Glomerular visceral epithelial cell (primary cell): ENCODE data around the gene ZNF414.

Experiments used
- DNase-seq: peaks from one replicate; pipeline ENCODE4 v3.0.0-alpha.2; 2016; ENCODE audit errors: extremely low spot score

ZNF414 gene

DNA sequence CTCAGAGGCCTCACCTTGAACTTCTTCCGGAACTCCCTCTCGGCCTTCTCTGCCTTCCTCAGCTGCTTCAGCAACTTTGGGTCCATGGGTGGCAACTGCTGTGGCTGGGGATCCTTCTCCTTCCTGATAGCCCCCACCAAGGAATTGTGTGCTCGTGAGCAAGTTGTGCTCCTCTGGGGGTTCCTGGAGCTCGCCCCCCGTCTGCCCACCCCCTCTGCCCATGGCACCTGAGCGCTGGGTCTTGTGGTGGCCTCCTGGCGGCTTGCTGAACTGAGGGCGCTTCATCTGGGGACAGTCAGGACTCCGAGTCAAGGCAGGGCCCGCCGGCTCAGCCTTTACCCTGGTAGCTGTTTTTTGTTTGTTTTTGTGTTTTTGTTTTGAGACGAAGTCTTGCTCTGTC is 23.1 kb downstream of the ZNF414 start:
- DNase-seq, result no peak

DNA sequence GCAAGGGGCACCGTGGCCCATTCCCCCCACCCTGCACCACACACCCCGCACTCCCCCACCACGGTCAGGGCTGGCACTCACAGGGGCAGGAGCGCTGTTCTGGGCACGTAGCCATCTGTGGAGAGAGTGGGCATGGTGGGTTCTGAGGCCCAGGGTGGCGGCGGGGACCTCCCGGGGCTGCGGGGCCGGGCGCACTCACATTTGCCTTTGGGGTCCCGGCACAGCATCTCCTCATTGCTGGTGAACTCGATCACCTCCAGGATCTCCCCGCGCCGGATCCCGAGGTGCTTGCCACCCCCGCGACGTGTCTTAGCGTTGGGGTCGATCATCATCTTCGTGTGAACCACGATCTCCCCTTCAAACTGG is 23.6 kb downstream of the ZNF414 start:
- no peak for DNase-seq

DNA sequence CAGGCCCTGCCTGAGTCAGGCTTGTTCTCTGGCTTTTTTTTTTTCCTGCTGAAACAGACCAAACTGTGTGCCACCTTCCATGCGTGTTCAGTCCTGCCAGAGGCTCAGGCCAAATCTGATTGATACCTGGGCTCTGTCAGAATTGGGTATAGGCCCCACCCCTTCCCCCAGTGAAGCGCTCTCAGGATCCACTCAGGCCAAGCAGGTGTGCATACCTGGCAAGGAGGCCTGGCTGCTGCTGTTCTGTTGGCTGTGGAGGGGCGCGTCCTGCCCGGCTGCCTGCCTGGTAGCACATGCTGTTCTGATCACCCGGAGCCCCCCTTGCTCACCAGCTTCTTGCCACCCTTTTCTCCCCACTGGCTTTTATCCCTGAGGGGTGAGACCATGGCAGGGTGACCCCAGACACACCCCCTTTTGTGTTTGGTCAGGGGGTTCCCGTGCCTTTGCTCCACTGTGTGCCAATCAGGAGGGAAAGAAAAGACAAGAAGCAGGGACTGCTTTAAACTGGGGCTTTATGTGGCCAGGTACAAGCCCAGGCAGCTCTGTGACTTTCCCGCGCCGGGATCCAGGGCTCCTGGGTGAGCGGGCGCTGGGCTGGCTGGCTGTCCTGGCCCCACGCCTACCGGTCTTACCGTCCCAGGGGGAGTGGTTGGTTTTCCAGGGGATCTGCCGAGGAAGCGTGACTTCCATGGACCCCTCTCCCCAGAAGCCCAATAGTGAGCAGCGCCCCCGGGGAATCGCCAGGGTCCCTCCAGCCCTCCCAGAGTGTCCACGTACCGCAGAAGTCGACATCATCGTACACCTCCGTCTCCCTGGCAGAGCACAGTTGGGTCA is 24.2 kb downstream of the ZNF414 start:
- DNase-seq, result no peak

DNA sequence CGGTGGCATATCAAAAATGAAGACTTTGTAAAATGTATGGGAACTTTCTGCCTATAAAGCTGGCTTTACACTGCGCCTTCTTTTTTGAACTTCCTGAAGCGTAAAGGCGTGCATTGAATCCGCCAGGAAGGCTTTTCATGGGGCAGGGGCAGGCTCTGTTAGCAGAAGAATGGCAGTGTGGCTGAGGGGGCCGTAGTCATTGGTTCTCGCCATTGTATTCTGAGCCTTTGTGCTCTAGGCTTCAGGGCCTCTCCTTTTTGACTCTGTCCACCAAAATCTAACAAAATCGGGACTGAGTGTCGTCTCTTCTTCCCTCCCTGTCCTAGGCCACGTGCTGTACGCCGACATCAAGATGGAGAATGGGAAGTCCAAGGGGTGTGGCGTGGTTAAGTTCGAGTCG is 25.6 kb downstream of the ZNF414 start:
- DNase-seq, result no peak

DNA sequence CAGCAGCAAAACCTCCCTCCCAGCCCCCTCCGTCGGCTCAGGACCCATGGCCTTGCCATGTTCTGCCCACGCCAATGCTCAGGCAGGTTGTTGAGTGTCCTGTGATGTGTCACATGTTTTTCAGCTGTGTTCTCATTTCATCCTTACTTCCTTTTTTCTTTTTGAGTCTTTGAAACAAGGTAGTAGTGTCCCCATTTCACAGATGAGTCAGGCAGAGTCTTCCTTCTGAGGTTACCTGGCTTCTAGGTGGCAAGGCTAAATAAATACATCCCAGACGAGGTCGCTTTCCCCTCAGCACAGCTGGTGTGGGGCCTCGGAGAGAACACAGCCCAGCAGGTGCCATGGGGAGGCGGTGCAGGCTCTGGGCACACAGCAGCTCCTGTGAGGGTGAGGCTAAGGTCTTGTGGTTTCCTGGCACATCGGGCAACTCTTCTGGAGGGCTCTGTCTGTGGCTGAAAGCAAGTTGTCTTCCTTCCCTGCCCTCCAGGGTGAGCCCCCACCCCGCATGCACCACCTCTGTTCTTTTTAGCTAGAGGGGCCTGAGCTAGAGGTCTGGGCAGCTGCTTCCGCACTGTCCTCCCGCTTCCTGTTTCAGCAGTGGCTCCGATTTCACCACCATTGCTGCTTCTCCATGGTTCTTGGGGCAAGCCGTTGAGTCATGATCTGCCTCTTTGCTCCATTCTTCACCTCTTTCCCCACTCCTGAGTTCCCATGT is 26.7 kb downstream of the ZNF414 start:
- no peak for DNase-seq

DNA sequence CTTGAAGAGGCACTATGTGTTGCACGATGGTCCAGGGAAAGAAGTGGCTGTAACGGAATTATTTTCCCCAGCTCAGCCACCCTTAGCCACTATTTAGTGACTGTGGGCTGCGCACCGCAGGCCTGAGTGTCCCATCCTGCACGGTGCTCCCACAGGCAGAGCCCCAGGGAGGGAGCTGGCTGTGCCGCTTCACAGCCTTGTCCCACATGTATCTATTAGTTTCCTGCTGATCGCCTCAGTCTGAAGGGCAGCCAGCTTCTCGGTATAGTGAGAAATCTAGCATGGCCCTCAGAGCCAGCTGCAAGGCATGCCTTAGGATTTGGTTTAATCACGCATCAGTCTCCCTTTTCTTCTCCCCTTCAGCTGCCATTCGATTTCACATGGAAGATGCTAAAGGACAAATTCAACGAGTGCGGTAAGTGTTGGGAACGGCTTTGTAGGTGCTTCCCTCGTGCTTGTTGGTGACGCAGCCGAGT is 27.3 kb downstream of the ZNF414 start:
- DNase-seq, result no peak

DNA sequence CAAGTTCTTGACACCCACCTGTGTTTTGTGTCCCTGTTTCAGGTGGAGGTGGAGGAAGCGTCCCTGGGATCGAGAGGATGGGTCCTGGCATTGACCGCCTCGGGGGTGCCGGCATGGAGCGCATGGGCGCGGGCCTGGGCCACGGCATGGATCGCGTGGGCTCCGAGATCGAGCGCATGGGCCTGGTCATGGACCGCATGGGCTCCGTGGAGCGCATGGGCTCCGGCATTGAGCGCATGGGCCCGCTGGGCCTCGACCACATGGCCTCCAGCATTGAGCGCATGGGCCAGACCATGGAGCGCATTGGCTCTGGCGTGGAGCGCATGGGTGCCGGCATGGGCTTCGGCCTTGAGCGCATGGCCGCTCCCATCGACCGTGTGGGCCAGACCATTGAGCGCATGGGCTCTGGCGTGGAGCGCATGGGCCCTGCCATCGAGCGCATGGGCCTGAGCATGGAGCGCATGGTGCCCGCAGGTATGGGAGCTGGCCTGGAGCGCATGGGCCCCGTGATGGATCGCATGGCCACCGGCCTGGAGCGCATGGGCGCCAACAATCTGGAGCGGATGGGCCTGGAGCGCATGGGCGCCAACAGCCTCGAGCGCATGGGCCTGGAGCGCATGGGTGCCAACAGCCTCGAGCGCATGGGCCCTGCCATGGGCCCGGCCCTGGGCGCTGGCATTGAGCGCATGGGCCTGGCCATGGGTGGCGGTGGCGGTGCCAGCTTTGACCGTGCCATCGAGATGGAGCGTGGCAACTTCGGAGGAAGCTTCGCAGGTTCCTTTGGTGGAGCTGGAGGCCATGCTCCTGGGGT is 28.2 kb downstream of the ZNF414 start:
- no peak for DNase-seq

DNA sequence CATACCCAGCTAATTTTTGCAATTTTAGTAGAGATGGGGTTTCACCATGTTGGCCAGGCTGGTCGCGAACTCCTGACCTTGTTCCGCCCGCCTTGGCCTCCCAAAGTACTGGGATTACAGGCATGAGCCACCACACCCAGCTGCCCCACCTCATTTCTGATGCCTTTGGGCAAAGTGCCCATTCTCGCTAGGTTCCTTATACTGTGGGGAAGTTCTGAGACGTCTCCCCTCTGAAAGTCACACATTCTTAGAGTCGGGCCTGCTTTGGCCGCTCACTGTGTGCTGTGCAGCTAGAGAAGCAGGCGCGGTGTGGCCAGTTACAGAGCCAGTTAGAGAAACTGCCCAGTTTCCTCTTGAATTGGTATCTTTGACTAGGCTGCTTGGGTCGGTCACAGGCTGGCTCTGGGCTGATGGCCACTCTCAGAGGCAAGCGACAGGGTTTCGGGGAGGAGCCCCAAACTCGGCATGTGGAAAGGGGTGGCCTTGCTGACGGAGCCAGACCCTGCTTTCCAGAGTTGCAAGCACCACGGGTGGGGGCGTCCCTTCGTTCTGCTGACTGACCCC is 29.6 kb downstream of the ZNF414 start:
- no peak for DNase-seq

DNA sequence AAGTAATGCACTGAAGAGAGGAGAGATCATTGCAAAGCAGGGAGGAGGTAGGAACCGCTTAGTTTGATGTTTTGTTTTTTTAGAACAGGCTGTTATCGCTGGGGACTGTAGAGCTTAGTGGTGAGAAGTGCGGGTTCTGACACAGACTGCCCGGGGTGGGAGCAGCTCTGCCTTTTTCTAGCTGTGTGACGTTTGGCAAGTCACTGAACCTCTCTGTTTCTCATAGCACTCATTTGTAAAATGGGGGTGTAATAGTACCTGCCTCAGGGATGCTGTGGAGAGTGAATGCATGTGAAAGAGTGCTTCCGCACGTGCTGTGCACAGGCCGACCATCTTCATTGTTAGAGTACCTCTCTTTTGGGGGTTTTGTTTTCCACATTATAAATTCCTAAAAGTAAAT is 30.8 kb downstream of the ZNF414 start:
- no peak for DNase-seq

DNA sequence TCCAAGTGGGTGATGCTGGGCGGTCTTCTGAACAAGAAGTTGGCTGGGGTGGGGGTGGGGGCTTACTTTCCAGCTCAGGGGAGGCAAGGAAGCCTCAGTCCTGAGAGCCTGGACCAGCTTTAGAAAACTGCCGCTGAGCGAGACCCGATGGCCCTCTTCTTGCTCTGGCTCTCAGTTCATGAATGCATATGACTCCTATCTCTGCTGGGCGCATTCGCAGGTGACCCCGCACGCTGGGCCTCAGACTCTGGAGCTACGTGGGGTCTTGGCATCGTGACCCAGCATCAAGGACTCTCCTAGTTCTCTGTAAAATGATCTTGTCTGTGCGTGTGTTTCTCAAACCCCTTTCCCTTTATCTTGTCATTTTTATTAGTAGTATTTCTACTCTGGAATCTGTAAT is 31.3 kb downstream of the ZNF414 start:
- no peak for DNase-seq

DNA sequence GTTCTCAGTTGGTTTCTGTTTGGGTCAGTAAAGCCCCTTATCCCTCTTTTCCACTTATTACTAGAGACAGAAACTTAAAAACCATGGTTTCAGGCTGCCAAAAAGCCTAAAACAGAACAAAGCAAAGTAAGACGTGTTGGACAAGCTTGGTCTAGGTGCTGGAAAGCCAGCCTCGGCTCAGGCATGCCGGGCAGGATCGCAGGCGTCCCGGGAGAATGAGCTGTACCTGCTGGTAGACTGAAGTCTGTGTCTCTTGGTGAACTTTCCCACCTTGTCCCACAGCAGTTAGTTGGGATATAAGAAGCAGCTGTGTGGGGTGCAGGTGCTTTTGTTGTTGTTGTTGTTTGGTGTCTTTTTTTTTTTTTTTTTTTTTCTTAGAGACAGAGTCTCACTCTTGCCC is 32.4 kb downstream of the ZNF414 start:
- no peak for DNase-seq

DNA sequence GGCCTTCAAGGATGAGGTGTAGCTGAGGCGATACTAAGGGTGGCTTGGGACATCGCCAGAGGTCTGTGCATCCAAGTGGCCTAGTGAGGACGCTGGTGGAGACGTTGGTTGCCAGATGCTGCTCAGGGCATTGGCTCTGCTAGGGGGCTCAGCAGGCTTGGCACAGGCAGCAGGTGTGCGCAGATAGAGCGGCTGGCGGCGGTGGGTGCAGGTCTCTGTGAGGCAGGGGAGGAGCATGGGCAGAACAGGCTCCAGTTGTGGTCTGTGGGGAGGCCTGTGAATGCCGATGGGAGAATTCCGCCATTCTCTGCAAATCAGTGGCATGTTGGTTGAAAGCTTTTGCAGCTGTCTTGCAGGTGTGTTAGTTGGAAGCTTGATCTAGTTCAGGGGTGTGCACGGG is 32.8 kb downstream of the ZNF414 start:
- no peak for DNase-seq

DNA sequence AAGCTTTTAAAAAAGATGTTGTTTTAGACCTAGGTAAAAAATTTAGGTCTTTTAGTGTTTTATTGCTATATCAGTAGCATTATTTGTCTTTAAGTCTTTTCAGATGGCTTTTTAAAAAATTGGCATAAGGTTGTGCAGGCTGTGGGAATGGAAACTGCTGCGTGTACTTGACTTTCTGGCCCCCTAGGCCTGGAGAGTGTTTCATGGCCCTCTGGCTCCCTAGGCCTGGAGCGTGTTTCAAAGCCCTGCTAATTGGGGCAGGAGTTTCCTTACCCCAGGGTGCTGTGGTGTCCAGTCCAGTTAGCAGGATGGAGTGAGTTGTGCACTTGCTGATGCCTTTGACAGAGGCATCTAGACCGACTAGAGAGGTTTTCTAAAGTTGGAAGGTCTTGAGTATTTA is 35.4 kb downstream of the ZNF414 start:
- no peak for DNase-seq

DNA sequence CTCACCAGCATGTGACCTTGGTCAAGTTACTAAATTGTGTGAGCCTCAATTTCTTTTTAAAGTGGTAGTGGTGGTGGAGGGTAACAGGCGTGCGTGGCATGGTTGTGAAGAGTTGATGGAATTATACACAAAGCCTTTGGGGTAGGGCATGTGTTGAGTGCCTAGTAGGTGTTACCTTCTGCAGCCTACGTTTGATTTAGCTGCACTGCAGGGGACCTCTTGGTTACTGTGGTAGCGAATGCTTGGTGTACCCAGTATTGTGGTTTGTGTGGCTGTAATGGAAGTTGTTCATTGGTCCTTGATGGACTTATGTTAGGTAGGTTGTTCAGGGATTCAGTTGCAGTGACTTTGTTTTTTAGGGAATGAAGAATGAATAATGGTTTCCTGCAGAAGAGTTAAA is 36.1 kb downstream of the ZNF414 start:
- no peak for DNase-seq

DNA sequence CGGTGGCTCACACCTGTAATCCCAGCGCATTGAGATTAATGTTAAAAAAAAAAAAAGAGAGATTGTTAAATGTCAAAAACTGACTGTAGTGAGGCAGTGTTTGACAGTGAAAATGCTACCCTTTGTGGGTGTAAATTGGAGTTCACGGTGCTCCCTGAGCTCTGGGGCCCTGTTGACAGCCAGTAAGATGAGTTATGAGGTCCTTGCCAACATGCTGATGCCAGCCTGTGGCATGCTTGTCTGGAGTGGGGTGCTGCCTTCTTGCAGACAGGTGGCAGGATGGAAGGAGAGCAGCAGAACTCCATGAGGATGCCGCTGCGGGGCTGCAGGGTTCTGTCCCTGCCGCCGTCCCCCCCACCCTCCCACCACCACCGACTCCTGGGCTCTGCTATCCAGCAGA is 37.4 kb downstream of the ZNF414 start:
- no peak for DNase-seq

DNA sequence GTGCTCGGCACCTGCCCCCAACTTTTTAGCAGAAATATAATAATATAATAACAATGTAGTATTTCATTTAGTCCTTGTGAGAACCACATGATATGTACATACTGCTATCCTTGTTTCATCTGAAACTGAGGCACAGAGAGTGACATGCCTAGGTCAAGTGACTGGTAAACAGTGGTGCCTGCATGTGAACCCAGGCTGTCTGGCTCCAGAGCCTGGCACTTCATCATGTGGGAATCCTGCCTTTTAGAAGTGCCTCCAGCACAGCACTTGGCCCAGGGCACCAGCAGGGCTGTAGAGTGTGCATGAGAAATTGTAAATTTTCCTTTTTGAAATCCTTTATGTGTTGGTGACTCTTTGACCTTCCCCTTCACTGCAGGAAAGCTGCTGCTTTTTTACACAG is 39.0 kb downstream of the ZNF414 start:
- DNase-seq, result no peak

DNA sequence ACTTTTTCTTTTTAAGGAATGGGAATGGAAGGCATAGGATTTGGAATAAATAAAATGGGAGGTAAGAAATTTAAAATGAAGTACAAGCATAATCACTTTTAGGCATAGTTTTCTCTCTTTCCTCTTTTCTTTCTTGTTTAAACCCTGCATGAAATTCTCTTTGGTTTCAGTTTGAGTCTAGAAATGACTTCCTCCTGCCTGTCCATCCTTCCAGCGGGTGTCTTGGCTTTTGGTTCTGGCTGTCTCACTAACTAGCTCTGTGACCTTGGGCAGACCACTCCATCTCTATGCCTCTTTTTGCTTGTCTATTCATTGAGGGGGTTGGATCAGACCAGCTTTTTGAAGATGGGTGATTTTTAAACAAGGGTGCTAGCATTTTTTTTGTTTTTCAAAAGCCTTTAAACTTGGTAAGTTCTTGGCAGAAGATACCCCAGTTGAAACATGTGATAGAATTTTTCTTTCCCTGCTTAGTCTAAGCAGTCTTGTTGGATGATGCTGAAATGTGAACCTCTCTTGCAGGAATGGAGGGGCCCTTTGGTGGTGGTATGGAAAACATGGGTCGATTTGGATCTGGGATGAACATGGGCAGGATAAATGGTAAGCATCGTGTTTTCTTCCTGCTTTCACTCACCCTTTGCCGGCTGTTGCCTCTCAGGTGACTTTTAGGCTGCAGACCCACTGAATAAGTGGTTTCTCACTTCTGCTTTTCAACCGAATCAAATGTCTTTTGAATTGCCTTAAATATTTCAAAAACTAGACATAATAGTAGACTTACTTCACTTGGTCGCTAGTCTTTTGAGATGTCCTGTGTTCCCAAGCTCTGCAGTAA is 40.1 kb downstream of the ZNF414 start:
- no peak for DNase-seq

DNA sequence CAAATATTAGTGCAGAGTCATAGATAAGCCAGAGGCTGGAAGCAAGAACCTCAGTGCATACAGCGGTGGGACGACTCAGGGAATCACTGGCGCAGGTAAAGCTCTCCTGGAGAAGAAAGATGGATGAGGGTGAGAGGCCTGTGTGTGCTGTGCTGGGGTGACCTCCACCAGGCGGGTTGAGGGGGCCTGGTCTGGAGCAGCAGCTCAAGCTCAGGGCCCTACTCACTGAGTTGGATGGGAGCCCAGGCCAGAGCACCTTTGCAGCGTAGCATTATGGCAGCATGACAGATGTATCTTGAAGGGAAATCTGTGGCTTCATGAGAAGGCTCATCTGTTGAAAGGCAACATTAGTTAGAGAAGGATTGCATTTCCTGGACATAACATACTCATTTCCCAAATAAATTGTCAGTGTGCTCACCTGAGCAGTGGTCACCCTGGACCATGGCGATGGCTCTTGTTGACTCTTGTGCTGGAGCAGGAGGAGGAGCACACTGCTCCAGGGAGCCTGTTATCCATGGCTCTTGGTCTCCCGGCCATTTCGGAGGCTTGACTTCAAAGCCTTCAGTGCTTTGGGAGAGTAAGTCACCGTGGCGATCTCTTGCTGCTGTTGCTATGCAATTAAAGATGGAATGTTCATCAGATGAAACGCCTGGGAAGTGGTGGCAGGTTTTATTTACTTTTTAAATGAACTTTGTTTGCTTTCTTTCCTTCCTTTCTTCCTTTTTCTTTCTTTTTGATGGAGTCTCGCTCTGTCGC is 44.2 kb downstream of the ZNF414 start:
- no peak for DNase-seq

DNA sequence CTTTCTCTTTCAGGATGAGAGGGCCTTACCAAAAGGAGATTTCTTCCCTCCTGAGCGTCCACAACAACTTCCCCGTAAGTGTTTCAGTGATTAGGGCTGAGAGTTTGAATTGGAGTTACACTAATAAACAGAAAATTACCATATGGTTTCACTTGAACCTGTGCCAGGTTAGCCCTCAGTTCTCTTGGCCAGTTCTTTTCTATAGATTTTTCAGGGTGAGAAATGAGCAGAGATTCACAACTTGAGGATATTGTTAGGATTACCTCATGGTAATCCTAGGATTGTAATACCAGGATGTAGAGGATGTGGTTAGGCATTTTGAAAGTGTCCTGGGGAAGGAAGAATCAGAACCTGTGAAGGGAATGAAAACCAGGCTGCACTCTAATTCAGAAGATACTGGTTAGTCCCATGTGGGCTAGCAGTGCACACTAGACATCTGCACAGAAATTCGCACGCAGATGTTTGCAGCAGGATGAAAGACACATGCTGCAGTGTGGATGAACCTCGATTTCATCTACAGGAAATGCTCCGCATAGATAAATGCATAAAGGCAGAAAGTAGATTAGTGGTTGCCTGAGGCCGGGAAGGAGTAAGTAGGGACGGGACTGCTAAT is 45.1 kb downstream of the ZNF414 start:
- no peak for DNase-seq

DNA sequence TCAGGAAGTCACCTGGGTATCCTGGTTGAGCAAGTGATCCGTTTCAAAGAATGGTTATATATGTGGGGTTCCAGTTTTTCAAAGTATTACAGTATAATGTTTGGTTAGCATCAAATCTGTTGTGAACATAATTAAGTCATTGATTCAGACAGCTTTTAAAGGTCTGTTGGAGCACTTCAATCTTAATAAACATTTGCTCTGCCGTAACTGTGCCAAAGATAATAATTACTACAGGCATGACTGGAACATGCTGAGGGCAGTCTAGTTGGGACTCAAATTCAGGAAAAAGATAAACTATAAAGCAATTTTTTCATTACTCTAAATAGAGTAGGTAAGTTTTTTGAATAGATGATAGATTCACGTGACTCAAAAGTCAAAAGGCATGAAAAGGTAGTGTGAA is 45.8 kb downstream of the ZNF414 start:
- no peak for DNase-seq
